Endometrial microvascular endothelial cells (primary cell): ENCODE measurements around the gene TTLL10. TPM values are rescaled to one million over a fixed set of nuclear protein-coding genes. Genes with fewer than 3 reads are reported as not detected.
"Not testable (repeated sequence)": the region's sequence is repeated elsewhere in the genome, so short reads cannot be mapped to it uniquely, and the experiment has no call there.

Experiments
- in situ Hi-C: cut with HindIII; loops from 2 replicates; pipeline ENCODE4 v1.10.0; 2017; ENCODE audit warnings: low sequenced_read_pairs, low pct_unique_long_range_greater_than_20kb; ENCODE audit errors: inconsistent ontology term
- total RNA-seq: library from RNA; depleted of rRNA; stranded (reverse); fragments of >200 nt; gene quantifications from one replicate; pipeline ENCODE4 v1.2.3, GENCODE V29; 2015; ENCODE audit errors: inconsistent ontology term

TTLL10 gene
- total RNA-seq, 1 donor from 2014 or later = not detected

GRCh38 chr1:1181129-1181937 is 7.7 kb downstream of the TTLL10 start:
- in situ Hi-C loops = no loop called here

- in situ Hi-C loops = no loop called here
These were observed 8.3 kb downstream of the TTLL10 start for GRCh38 chr1:1181938-1182410.

GRCh38 chr1:1182491-1183220 is 9.0 kb downstream of the TTLL10 start:
- in situ Hi-C loops = no loop called here

GRCh38 chr1:1183221-1183747 is 9.6 kb downstream of the TTLL10 start:
- in situ Hi-C loops = no loop called here

DNA sequence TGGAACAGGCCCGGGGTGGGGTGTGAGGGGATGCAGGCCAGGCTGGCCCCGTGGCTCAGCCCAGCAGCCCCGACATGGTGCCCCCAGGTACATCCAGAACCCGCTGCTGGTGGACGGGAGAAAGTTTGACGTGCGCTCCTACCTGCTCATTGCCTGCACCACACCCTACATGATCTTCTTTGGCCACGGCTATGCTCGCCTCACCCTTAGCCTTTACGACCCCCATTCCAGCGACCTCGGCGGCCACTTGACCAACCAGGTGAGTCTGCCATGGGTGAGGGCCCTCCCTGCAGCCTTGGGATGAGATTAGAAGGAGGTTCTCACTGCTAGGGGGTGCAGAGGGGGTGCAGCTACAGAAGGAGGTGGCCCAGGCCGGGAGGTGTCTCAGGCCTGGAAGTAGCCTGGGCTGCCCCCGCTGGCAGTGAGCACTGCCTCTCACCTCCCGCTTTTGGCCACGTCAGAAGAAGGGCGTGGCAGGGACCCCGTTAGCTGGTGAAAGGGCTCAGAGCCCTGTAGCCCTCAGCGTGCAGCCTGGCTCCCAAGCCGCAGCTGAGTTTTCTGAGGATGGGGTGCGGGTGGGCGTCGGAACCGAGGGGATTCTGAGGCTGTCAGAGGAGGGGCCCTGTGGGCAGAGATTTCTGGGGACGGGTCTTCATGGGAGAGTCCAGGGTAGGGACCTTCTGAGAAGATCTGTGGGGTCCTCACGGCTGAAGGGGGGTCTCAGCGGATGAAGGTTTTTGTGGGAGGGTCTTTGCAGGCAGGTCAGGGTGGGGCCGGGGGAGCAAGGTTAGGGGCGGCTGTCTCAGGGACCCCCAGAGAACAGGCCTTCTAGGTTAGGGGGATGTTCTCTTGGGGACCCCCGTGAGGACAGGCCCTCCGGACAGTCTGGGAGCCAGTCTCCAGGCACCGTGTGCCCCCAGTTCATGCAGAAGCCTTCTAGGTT is 10.4 kb downstream of the TTLL10 start:
- in situ Hi-C loops = no loop called here

DNA sequence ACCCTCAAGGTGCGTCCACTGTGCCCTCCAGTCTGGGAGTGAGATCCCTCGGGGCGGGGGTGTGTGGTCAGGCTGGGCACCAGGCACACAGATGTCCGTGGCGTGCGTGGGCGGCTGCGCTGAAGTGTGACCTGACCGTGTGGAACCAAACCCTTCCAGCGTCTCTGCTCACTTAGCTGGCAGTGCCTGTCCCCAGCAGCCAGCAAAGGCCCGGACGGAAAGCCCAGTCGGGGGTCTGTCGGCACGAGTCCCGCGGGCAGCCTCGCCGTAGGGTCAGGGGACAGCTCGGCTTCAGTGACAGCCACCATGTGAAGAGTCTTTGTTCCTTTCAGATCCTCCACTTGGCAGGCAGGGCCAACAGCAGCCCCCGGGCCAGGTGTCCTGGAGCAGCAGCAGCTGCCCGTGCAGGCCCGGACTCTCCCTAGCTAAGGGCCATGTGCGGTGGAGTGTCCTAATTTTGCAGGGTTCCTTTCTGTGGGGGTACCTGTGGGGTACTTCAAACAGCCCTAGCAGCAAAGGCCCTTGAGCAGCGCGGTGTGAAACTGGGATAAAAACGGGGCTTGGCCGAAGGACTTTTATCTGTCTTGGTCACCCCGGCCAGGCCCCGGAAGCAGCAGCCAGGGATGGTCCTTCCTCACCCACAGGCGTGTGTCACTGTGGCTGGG is 11.6 kb downstream of the TTLL10 start:
- in situ Hi-C loops = no loop called here

- in situ Hi-C loops = no loop called here
These were observed 14.3 kb downstream of the TTLL10 start for GRCh38 chr1:1187938-1188337.

GRCh38 chr1:1189111-1189510 is 15.4 kb downstream of the TTLL10 start:
- in situ Hi-C loops = no loop called here

GRCh38 chr1:1191734-1192133 is 18.1 kb downstream of the TTLL10 start:
- in situ Hi-C loops = no loop called here

DNA sequence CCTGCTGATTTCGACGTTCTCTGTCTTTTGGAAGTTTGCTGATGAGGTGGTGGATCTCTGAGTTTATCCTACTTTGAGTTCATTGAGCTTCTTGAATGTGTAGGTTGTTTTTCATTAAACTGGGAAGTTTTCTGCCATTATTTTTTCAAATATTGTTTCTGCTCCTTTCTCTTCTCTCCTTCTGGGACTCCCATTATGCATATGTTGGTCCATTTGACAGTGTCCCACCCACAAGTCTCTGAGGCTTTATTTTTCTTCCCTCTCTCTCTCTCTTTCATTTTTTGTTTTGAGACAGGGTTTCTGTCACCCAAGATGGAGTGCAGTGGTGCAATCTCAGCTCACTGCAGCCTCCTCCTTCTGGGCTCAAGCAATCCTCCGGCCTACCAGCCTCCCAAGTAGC is 21.0 kb downstream of the TTLL10 start:
- in situ Hi-C loops = no loop called here

GRCh38 chr1:1195726-1196125 is 22.0 kb downstream of the TTLL10 start:
- in situ Hi-C loops = not testable (repeated sequence)

DNA sequence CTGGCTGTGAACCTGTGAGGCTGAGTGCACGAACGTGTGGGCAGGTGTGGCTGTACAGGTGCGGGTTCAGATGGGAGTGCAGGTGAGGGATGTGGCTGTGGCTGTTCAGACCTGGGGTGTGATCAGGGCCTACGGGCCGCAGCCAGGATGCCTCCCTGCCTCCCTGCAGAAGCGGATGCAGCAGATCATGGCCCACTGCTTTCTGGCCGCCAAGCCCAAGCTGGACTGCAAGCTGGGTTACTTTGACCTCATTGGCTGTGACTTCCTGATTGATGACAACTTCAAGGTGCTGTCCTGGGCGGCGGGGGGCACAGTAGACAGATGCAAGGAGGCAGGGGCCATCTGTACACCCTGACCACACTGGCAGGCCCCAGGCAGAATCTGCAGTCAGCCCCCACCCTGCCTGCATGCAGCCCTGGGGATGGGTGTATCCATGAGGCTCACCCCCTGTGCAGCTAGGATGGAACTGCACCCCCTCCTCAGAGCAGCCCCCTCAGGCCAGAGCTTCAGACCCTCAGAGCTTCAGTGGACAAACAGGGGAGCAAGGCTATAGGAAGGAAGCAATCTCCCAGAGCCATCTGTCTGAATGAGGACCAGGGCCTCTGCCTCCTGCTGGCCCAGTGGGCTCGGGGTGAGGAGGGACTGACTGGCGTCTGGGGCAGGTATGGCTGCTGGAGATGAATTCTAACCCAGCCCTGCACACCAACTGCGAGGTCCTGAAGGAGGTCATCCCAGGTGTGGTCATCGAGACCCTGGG is 22.9 kb downstream of the TTLL10 start:
- in situ Hi-C loops = no loop called here

DNA sequence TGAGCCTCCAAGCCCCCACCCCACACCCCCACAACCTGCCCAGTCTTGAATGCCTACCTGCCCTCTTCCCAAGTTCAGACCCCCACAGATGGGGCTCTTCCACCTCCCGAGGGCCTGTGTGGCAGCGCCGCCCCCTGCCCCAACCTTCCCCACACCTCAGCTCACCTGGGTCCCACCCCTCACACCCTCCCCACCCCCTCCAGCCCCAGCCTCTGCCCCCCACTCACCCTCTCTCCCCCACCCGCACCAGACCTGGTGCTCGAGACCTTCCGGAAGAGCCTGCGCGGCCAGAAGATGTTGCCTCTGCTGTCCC is 23.5 kb downstream of the TTLL10 start:
- in situ Hi-C loops = no loop called here

GRCh38 chr1:1197551-1198422 is 24.1 kb downstream of the TTLL10 start:
- in situ Hi-C loops = no loop called here

DNA sequence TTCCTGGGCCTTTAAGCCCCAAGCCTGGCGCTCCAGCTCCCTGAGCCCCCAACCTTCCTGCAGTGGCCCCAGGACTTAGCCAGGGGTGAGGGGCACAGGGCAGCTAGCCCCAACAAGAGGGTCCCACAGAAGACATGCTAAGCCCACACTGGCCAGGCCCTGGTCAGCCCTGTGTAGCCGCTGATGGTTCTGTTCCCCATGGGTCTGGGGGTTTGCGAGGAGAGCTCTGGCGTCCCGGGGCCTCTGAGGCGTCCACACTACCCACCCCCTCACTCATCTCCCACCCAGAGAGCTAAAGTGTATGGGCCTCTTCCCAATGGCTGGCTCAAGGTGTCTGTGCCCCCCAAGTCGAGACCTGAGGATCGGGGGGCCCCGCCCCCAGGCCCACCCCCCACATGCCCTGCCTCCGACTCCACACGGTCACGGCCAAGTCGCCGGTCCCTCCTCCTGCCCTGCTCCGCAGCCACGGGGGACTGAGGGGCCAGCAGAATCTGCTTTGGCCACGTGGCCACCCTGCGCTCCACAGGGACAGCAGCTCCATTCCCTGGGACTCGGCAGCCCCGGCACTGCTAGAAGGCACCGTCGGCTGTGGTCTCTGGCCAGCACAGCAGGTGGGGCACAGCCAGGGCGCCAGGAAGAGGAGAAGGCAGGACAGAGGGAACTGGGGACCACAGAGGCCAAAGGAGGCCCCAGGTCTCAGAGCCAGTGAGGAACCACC is 24.9 kb downstream of the TTLL10 start:
- in situ Hi-C loops = no loop called here

DNA sequence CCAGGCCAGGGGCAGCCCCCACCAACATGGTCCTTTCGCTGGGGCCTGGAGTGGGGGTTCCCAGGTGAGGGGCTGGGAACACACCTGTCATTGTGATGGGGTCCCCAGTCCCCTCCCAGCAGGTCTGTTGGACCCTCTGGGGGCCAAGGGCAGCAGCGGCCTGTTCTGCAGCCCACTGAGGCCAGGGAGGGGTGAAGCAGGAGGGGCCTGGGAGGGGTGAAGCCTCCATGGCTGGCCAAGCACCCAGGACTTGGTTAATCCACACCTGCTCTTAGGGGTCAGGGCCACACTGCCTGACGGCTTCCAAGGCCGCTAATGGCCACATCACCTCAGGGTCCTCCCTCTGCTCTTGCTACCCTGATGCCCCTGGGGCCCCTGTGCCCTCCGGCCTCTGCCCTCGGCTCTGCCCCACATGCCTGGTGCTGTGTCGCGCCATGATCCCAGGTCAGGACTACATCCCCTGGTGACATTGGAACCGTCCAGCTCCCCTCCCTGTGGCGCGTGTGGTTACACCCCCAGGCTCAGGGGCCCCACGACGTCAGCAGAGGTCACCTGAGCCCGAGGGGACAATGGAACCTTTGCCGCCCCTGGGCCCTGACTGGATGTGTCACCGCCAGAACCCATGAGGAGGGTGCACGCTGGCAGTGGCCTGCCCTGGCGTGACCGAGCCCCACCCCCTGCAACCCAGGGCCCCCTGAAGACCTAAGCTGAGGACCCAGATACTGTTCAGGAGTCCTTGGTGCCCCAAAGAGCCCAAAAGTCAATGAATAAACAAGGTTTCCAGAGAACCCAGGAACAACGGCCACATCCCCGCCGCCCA is 25.7 kb downstream of the TTLL10 start:
- in situ Hi-C loops = no loop called here
